Measurements from ENCODE around the gene CEP95. TPM values are rescaled to one million over a fixed set of nuclear protein-coding genes. Genes with fewer than 3 reads are reported as not detected.
A peak's percentile ranks its signal among the peaks of the same experiment; 100 is the strongest.

CEP95 gene
- total and polyA plus RNA-seq, 2 of the 13 experiments (the other 11 are each of a cell fraction or from before 2014, with no cell fraction given), result 65.9 to 68.8 TPM

- 0 out of 2 replicates have a peak, but pooled peaks have one; percentile 61 for TF ChIP-seq KLF9 (CRISPR knock-in tag; IDR thresholded peaks at IDR 0.05; ENCODE audit: low read depth)
- TF ChIP-seq ZNF282 (IDR thresholded peaks at IDR 0.05; ENCODE audit: partially characterized antibody), result no peak
- TF ChIP-seq ZNF280B (CRISPR knock-in tag; IDR thresholded peaks at IDR 0.05; ENCODE audit: borderline replicate concordance), result peak; percentile 60; the same call in 1 of the 2 replicates
- no peak for TF ChIP-seq ZNF878 (CRISPR knock-in tag; IDR thresholded peaks at IDR 0.05)
- peak; percentile 48 for TF ChIP-seq HDAC1 (CRISPR knock-in tag; IDR thresholded peaks at IDR 0.05)
- no peak; the same call in 1 of the 2 replicates for TF ChIP-seq ZNF788 (CRISPR knock-in tag; IDR thresholded peaks at IDR 0.05; ENCODE audit: borderline replicate concordance)
- 0 out of 2 replicates have a peak, but pooled peaks have one; percentile 45 for TF ChIP-seq NR1H2 (CRISPR knock-in tag; IDR thresholded peaks at IDR 0.05; ENCODE audit: borderline replicate concordance, low read depth)
- TF ChIP-seq ZBTB26 (CRISPR knock-in tag; IDR thresholded peaks at IDR 0.05; ENCODE audit: borderline replicate concordance), result peak; percentile 11; the same call in 1 of the 2 replicates
- TF ChIP-seq ZNF543 (CRISPR knock-in tag; IDR thresholded peaks at IDR 0.05), result peak; percentile 36; the same call in 1 of the 2 replicates
- no peak for TF ChIP-seq ZKSCAN1 (IDR thresholded peaks at IDR 0.05; ENCODE audit: low read length)
- TF ChIP-seq MAX (IDR thresholded peaks at IDR 0.05), result peak; percentile 87
- TF ChIP-seq STAG1 (CRISPR knock-in tag; IDR thresholded peaks at IDR 0.05), result no peak
- TF ChIP-seq, protein P1, sequence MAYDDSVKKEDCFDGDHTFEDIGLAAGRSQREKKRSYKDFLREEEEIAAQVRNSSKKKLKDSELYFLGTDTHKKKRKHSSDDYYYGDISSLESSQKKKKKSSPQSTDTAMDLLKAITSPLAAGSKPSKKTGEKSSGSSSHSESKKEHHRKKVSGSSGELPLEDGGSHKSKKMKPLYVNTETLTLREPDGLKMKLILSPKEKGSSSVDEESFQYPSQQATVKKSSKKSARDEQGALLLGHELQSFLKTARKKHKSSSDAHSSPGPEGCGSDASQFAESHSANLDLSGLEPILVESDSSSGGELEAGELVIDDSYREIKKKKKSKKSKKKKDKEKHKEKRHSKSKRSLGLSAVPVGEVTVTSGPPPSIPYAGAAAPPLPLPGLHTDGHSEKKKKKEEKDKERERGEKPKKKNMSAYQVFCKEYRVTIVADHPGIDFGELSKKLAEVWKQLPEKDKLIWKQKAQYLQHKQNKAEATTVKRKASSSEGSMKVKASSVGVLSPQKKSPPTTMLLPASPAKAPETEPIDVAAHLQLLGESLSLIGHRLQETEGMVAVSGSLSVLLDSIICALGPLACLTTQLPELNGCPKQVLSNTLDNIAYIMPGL (CRISPR knock-in tag; IDR thresholded peaks at IDR 0.05; ENCODE audit: borderline replicate concordance in 1 of 2, low read depth in 1 of 2), result peak; percentile 40 to 47; a peak in 3 of 4 replicates
- TF ChIP-seq, protein P2, sequence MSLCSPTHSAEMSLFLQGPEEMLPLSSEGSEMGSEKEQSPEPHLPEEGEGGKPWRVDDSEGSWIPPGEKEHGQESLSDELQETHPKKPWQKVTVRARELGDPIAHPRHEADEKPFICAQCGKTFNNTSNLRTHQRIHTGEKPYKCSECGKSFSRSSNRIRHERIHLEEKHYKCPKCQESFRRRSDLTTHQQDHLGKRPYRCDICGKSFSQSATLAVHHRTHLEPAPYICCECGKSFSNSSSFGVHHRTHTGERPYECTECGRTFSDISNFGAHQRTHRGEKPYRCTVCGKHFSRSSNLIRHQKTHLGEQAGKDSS (CRISPR knock-in tag; IDR thresholded peaks at IDR 0.05; ENCODE audit: borderline replicate concordance, low read depth), result peak; percentile 57; the same call in 1 of the 2 replicates
- no peak for TF ChIP-seq ZNF720 (CRISPR knock-in tag; IDR thresholded peaks at IDR 0.05)
- TF ChIP-seq HNRNPLL (IDR thresholded peaks at IDR 0.05; ENCODE audit: low read depth, low read length, poor library complexity, severe bottlenecking), result peak; percentile 84
- TF ChIP-seq FOXK2 (IDR thresholded peaks at IDR 0.05), result 0 out of 2 replicates have a peak, but pooled peaks have one; percentile 20
- 0 out of 2 replicates have a peak, but pooled peaks have one; percentile 36 for TF ChIP-seq HOXD1 (CRISPR knock-in tag; IDR thresholded peaks at IDR 0.05)
- TF ChIP-seq ZNF574 (CRISPR knock-in tag; IDR thresholded peaks at IDR 0.05), result peak; percentile 31; the same call in 1 of the 2 replicates
These were observed 1.2 kb upstream of the CEP95 start (continued) for GRCh38 chr17:64505340-64506200.

Data from HepG2 (cell line).